K562 (cell line): ENCODE data around the gene MARVELD1. TPM values are rescaled to one million over a fixed set of nuclear protein-coding genes. Genes with fewer than 3 reads are reported as not detected.

Experiments
- ATAC-seq: fragments of 200-7000 bp; cut with Tn5 transposase; 3 replicates; pipeline ENCODE4 v1.9.1; 2020; ENCODE audit warnings: moderate library complexity
- BruUV-seq: library from RNA; stranded (reverse); fragments of 400-500 nt; replicated peaks from 2 replicates; lab custom pipeline; 2021; lab: Mats Ljungman, UMichigan
- CTCF ChIA-PET: fragments of 300-600 bp; formaldehyde crosslinking; extraction: SDS; loops from one replicate; lab custom pipeline; 2021; ENCODE audit warnings: low intra/inter-chr PET ratio; lab: Yijun Ruan, JAX
- POLR2A ChIA-PET: fragments of 300-600, 350-650 bp; sonication (Branson Sonifier 250); formaldehyde crosslinking; extraction: SDS; loops from one replicate; lab custom pipeline; 2021; ENCODE audit warnings: antibody characterized with exemption, inconsistent platforms; lab: Yijun Ruan, JAX
- DNase-seq, 4 experiments: peaks; one replicate each; pipeline versions ENCODE4 v3.0.0 to v3.0.0-alpha.2; 2011 to 2018; ENCODE audit warnings: low spot score in 3 of 4, mixed read lengths in 3 of 4; ENCODE audit errors: extremely low read depth in 1 of 4
- FAIRE-seq: peaks from 2 replicates; lab custom pipeline; 2011; peaks lifted over from hg19 to GRCh38; lab: Jason Lieb, UNC
- H2AFZ ChIP-seq: 2 replicates; pipeline ENCODE4 v1.6.0; 2011; ENCODE audit warnings: low read depth, low read length, control low read depth, inconsistent platforms
- H3K27ac ChIP-seq: fragments of 200-600 bp; 3 replicates; pipeline ENCODE4 v1.8.0; 2011; ENCODE audit warnings: low read depth, mild to moderate bottlenecking, control low read depth, inconsistent platforms, low read length, moderate library complexity, mixed read lengths; ENCODE audit errors: extremely low read depth
- H3K27me3 ChIP-seq, 2 experiments: fragments of 300-600 bp in 1 of 2; 2 replicates in 1 of 2; 3 replicates in 1 of 2; pipeline versions ENCODE4 v1.6.0 to v1.8.0; 2011; ENCODE audit warnings: inconsistent platforms in 2 of 2, low read length in 2 of 2, mild to moderate bottlenecking in 1 of 2, mixed read lengths in 1 of 2, moderate library complexity in 1 of 2; ENCODE audit not compliant: control insufficient read depth in 2 of 2, insufficient read depth in 2 of 2
- H3K36me3 ChIP-seq: fragments of 300-600 bp; 3 replicates; pipeline ENCODE4 v1.8.0; 2011; ENCODE audit warnings: mild to moderate bottlenecking, low read length, inconsistent platforms; ENCODE audit not compliant: control insufficient read depth, insufficient read depth
- H3K4me1 ChIP-seq, 2 experiments: fragments of 200-600 bp in 1 of 2; replicated peaks in 1 of 2; 2 replicates in 1 of 2; 3 replicates in 1 of 2; pipeline versions ENCODE4 v1.5.1 to v1.8.0; 2011; ENCODE audit warnings: inconsistent platforms in 2 of 2, low read length in 2 of 2, mild to moderate bottlenecking in 1 of 2, mixed read lengths in 1 of 2, moderate library complexity in 1 of 2; ENCODE audit not compliant: control insufficient read depth in 2 of 2, insufficient read depth in 2 of 2
- H3K4me2 ChIP-seq: 2 replicates; pipeline ENCODE4 v1.6.1; 2011; ENCODE audit warnings: low read length, control low read depth, inconsistent platforms, mixed read lengths; ENCODE audit not compliant: insufficient read depth
- H3K4me3 ChIP-seq: fragments of 200-600 bp; sonication (generic), shearing (Covaris generic); 2 replicates; pipeline ENCODE4 v1.5.1; 2016; ENCODE audit warnings: control low read depth, inconsistent platforms
- H3K79me2 ChIP-seq: fragments of 200-600 bp; 3 replicates; pipeline ENCODE4 v1.8.0; 2011; ENCODE audit warnings: low read length, inconsistent platforms; ENCODE audit not compliant: control insufficient read depth, insufficient read depth
- H3K9ac ChIP-seq, 2 experiments: 2 replicates each; pipeline versions ENCODE4 v1.6.0 to v1.6.1; 2011; ENCODE audit warnings: low read depth in 2 of 2, low read length in 2 of 2, control low read depth in 1 of 2, inconsistent platforms in 1 of 2, mild to moderate bottlenecking in 1 of 2, mixed read lengths in 1 of 2; ENCODE audit not compliant: insufficient read depth in 1 of 2
- H3K9me1 ChIP-seq: one replicate; pipeline ENCODE4 v1.6.0; 2011; ENCODE audit warnings: inconsistent platforms, mild to moderate bottlenecking, low read length, moderate library complexity; ENCODE audit not compliant: control insufficient read depth, insufficient read depth
- H3K9me3 ChIP-seq: replicated peaks from 2 replicates; pipeline ENCODE4 v1.5.1; 2011; ENCODE audit warnings: low read depth, low read length, inconsistent platforms; ENCODE audit not compliant: control insufficient read depth, insufficient read depth
- H4K20me1 ChIP-seq: replicated peaks from 2 replicates; pipeline ENCODE4 v1.6.1; 2011; ENCODE audit warnings: low read length, inconsistent platforms, mixed read lengths; ENCODE audit not compliant: control insufficient read depth, insufficient read depth
- CTCF ChIP-seq, 3 experiments: IDR thresholded peaks in 2 of 3; conservative IDR thresholded peaks in 1 of 3; 2 replicates each; pipeline ENCODE4 v1.5.1; 2011 to 2012; ENCODE audit warnings: low read length in 3 of 3, mild to moderate bottlenecking in 3 of 3, control low read depth in 2 of 3, improper control_type of control experiment in 1 of 3, inconsistent platforms in 1 of 3, low read depth in 1 of 3, mixed read lengths in 1 of 3, moderate library complexity in 1 of 3; ENCODE audit not compliant: insufficient read depth in 2 of 3
- E2F8 ChIP-seq: fragments of 450-650 bp; IDR thresholded peaks from 2 replicates; pipeline ENCODE4 v1.7.1; 2018; ENCODE audit warnings: mild to moderate bottlenecking, low read depth; ENCODE audit not compliant: partially characterized antibody
- E4F1 ChIP-seq: fragments of 250-450 bp; sonication (Bioruptor Pico); IDR thresholded peaks from 2 replicates; pipeline ENCODE4 v1.5.0; 2021; ENCODE audit warnings: mild to moderate bottlenecking, borderline replicate concordance
- GTF2B ChIP-seq: IDR thresholded peaks from 2 replicates; pipeline ENCODE4 v1.6.1; 2011; ENCODE audit not compliant: insufficient read length; ENCODE audit errors: extremely low read depth
- POLR2AphosphoS2 ChIP-seq: IDR thresholded peaks from 2 replicates; pipeline ENCODE4 v1.6.1; 2012; ENCODE audit warnings: low read length, improper control_type of control experiment
- RAD21 ChIP-seq, 2 experiments: fragments of 250-450 bp in 1 of 2; fragments of 450-650 bp in 1 of 2; sonication (Bioruptor Pico) in 1 of 2; formaldehyde crosslinking in 1 of 2; IDR thresholded peaks in 1 of 2; conservative IDR thresholded peaks in 1 of 2; 2 replicates each; pipeline versions ENCODE4 v1.4.0 to v1.8.0; 2020 to 2022; ENCODE audit warnings: mild to moderate bottlenecking in 2 of 2, moderate library complexity in 1 of 2
- ZNF449 ChIP-seq: fragments of 250-450 bp; sonication (Bioruptor Pico); IDR thresholded peaks from 2 replicates; pipeline ENCODE4 v1.8.0; 2022; ENCODE audit warnings: moderate library complexity, mild to moderate bottlenecking, inconsistent platforms
- WGBS: fragments of 100-300 bp; shearing (Covaris generic); methylation state at CpG from one replicate; pipeline ENCODE4 v1.1.6; 2016; ENCODE audit warnings: low coverage, mixed read lengths; ENCODE audit not compliant: insufficient coverage; ENCODE audit errors: missing lambda C conversion rate; 5-methylcytosine and 5-hydroxymethylcytosine counted together
- in situ Hi-C: fragments of 300-500 bp; cut with MboI; formaldehyde crosslinking; loops from 4 replicates; pipeline ENCODE4 v1.15.0; 2018; ENCODE audit warnings: inconsistent platforms, mixed read lengths
- intact Hi-C: fragments of 100-400 bp; cut with micrococcal nuclease; formaldehyde crosslinking; loops from 2 replicates; pipeline ENCODE4 v1.14.2; 2022
- polyA plus RNA-seq, 8 experiments: library from polyadenylated mRNA; depleted of rRNA in 4 of 8; stranded (reverse) in 5 of 8; unstranded in 3 of 8; fragments of >200 nt; fragmentation: Nextera tagmentation in 2 of 8; fragmentation: Illumina TruSeq in 1 of 8; extraction: Ambion mirVana in 2 of 8; extraction: Trizol in 1 of 8; gene quantifications; 2 replicates each; pipeline versions ENCODE4 v1.2.1 to v1.2.3, GENCODE V29; 2011 to 2014; ENCODE audit warnings: inconsistent platforms in 1 of 8, missing spikeins in 1 of 8
- total RNA-seq, 7 experiments: library from RNA; depleted of rRNA in 6 of 7; stranded (reverse); fragments of >200 nt in 6 of 7; fragmentation: Illumina TruSeq in 2 of 7; extraction: Trizol in 2 of 7; gene quantifications; 2 replicates each; pipeline versions ENCODE4 v1.2.1 to v1.2.3, GENCODE V29; 2011 to 2021; ENCODE audit warnings: low replicate concordance in 1 of 7

The MARVELD1 gene
- total and polyA plus RNA-seq, 9 of the 15 experiments (the other 6 are each of a cell fraction or from before 2014, with no cell fraction given), result 2.7 to 12.5 (median 5.3) TPM

- no peak for TF ChIP-seq E4F1
Observed at GRCh38 chr10:97675222-97675621, 38.3 kb upstream of the MARVELD1 start (continued).

- peak; percentile 89 for ATAC-seq
- ChIA-PET CTCF (interaction anchor here (1.7 kb wide), 1 partner anchor 54 kb away, joined by 19 read pairs; no protein-coding TSS in a partner anchor), POLR2A (interaction anchor here (0.6 to 1.3 kb wide), 4 partner anchors 10 to 229 kb away, joined by 3 to 7 read pairs (median 4); partner anchors contain the start of gene AVPI1)
- no peaks in the 10 kb centered on the region for H4K20me1 ChIP-seq
- peak; percentile 74 for FAIRE-seq
- no peak overlapping the region for H3K4me3 ChIP-seq
- BruUV-seq, result no TSS peak
- no peak overlapping the region for H3K9ac ChIP-seq
- WGBS, result 93% methylated on average over 2 of the region's 2 CpGs
- no peaks in the 10 kb centered on the region for H3K79me2 ChIP-seq
- peaks cover 2 to 9% of the 10 kb centered on the region in 2 experiments; a peak in 3 of 5 replicates for H3K4me1 ChIP-seq
- DNase-seq, result peak; percentile 55 to 69 (median 60)
- in situ Hi-C loops, result no loop called here
- H3K9me3 ChIP-seq, result no peaks in the 10 kb centered on the region
- intact Hi-C loops, result loop anchor here (2.0 kb wide), 2 partner anchors 24 to 54 kb away; no protein-coding TSS in a partner anchor
- H3K9me1 ChIP-seq, result no peaks in the 10 kb centered on the region
- peaks cover 47% of the 10 kb centered on the region for H3K36me3 ChIP-seq
- H3K27me3 ChIP-seq, result no peaks in the 10 kb centered on the region
- H2AFZ ChIP-seq, result no peak overlapping the region
- H3K4me2 ChIP-seq, result no peak overlapping the region
- H3K27ac ChIP-seq, result no peak overlapping the region
- TF ChIP-seq GTF2B (no peak), E2F8 (peak; percentile 22), RAD21 (CRISPR knock-in tag; conservative IDR thresholded peaks at IDR 0.05 in 1 of 2, IDR thresholded peaks at IDR 0.05 in 1 of 2) (peak; percentile 65 to 70), ZNF449 (CRISPR knock-in tag) (no peak), CTCF (IDR thresholded peaks at IDR 0.05 in 2 of 3, conservative IDR thresholded peaks at IDR 0.05 in 1 of 3; ENCODE audit: insufficient read depth in 2 of 3, low read depth in 1 of 3, low read length in 3 of 3) (peak; percentile 70 to 77 (median 70)), POLR2AphosphoS2 (0 out of 2 replicates have a peak, but pooled peaks have one; percentile 80)
Observed at GRCh38 chr10:97676770-97677581, 36.6 kb upstream of the MARVELD1 start.
